HepG2 (cell line): ENCODE results near the gene LATS2. TPM values are rescaled to one million over a fixed set of nuclear protein-coding genes. Genes with fewer than 3 reads are reported as not detected.

ENCODE experiments used
- AKAP8 ChIP-seq: sonication (generic); formaldehyde crosslinking; IDR thresholded peaks from 2 replicates; pipeline ENCODE4 v1.5.1; 2020; ENCODE audit warnings: mild to moderate bottlenecking, missing genetic modification reagents
- ASH2L ChIP-seq: fragments of 300-600, 200-600 bp; sonication (generic); IDR thresholded peaks from 2 replicates; pipeline ENCODE4 v1.7.0; 2017; ENCODE audit warnings: low read depth, mild to moderate bottlenecking, moderate library complexity, mixed read lengths, low read length; ENCODE audit not compliant: insufficient read length
- CAMTA2 ChIP-seq: sonication (generic); formaldehyde crosslinking; IDR thresholded peaks from 2 replicates; pipeline ENCODE4 v1.4.0; 2020; ENCODE audit warnings: mild to moderate bottlenecking, missing genetic modification reagents, borderline replicate concordance
- DNMT1 ChIP-seq: sonication (generic); formaldehyde crosslinking; IDR thresholded peaks from 2 replicates; pipeline ENCODE4 v1.5.1; 2020; ENCODE audit warnings: mild to moderate bottlenecking, missing genetic modification reagents
- GABPA ChIP-seq, 2 experiments: IDR thresholded peaks; 2 replicates each; pipeline ENCODE4 v1.6.1; 2011 to 2016; ENCODE audit warnings: low read depth in 2 of 2, low read length in 1 of 2, missing biosample characterization in 1 of 2, missing genetic modification characterization in 1 of 2
- HNRNPH1 ChIP-seq: fragments of 200-400 bp; formaldehyde crosslinking; optimal IDR thresholded peaks from 2 replicates; pipeline ENCODE3; 2017; ENCODE audit warnings: mild to moderate bottlenecking, low read depth, low read length
- ISL2 ChIP-seq: sonication (generic); formaldehyde crosslinking; IDR thresholded peaks from 2 replicates; pipeline ENCODE4 v1.5.0; 2020; ENCODE audit warnings: missing genetic modification reagents
- KAT2B ChIP-seq: fragments of 150-350 bp; IDR thresholded peaks from 2 replicates; pipeline ENCODE4 v1.6.1; 2014; ENCODE audit warnings: low read depth, low read length, borderline replicate concordance
- NFE2 ChIP-seq: sonication (generic); formaldehyde crosslinking; IDR thresholded peaks from 2 replicates; pipeline ENCODE4 v1.4.0; 2020; ENCODE audit warnings: missing genetic modification reagents
- RARG ChIP-seq: sonication (generic); formaldehyde crosslinking; IDR thresholded peaks from 2 replicates; pipeline ENCODE4 v1.4.0; 2020; ENCODE audit warnings: low read depth, mild to moderate bottlenecking, missing genetic modification reagents
- SPEN ChIP-seq: sonication (generic); formaldehyde crosslinking; IDR thresholded peaks from 2 replicates; pipeline ENCODE4 v1.5.1; 2020; ENCODE audit warnings: low read depth, mild to moderate bottlenecking, missing genetic modification reagents
- TCF7L2 ChIP-seq: IDR thresholded peaks from 2 replicates; pipeline ENCODE4 v1.6.1; 2011; ENCODE audit warnings: mild to moderate bottlenecking, low read depth, low read length, moderate library complexity
- TEAD3 ChIP-seq: optimal IDR thresholded peaks from 2 replicates; pipeline ENCODE3; 2016; ENCODE audit warnings: borderline replicate concordance
- WIZ ChIP-seq: sonication (generic); formaldehyde crosslinking; IDR thresholded peaks from 2 replicates; pipeline ENCODE4 v1.5.1; 2020; ENCODE audit warnings: mild to moderate bottlenecking, missing genetic modification reagents
- ZFP37 ChIP-seq: sonication (generic); formaldehyde crosslinking; IDR thresholded peaks from 2 replicates; pipeline ENCODE4 v1.4.0; 2020; ENCODE audit warnings: missing genetic modification reagents, borderline replicate concordance
- ZNF232 ChIP-seq: sonication (generic); formaldehyde crosslinking; IDR thresholded peaks from 2 replicates; pipeline ENCODE4 v1.4.0; 2020; ENCODE audit warnings: missing genetic modification reagents, borderline replicate concordance
- ZNF552 ChIP-seq: sonication (generic); formaldehyde crosslinking; IDR thresholded peaks from 2 replicates; pipeline ENCODE4 v1.9.0; 2022; ENCODE audit warnings: missing genetic modification reagents, mild to moderate bottlenecking, borderline replicate concordance
- ZNF816 ChIP-seq: sonication (generic); formaldehyde crosslinking; IDR thresholded peaks from 2 replicates; pipeline ENCODE4 v1.8.0; 2022; ENCODE audit warnings: missing genetic modification reagents, mild to moderate bottlenecking, borderline replicate concordance
- ZSCAN31 ChIP-seq: sonication (generic); formaldehyde crosslinking; IDR thresholded peaks from 2 replicates; pipeline ENCODE4 v1.5.0; 2020; ENCODE audit warnings: low read depth, mild to moderate bottlenecking, missing genetic modification reagents
- polyA plus RNA-seq, 8 experiments: library from polyadenylated mRNA; depleted of rRNA in 3 of 8; stranded (reverse) in 7 of 8; unstranded in 1 of 8; fragments of >200 nt; fragmentation: Illumina TruSeq in 4 of 8; extraction: Trizol in 4 of 8; gene quantifications; 2 replicates each; pipeline versions ENCODE4 v1.2.1 to v1.2.3, GENCODE V29; 2011 to 2016; ENCODE audit warnings: low read depth in 4 of 8, missing spikeins in 1 of 8, mixed read lengths in 1 of 8; ENCODE audit not compliant: insufficient read depth in 1 of 8
- total RNA-seq, 5 experiments: library from RNA; depleted of rRNA; stranded (reverse); fragments of >200 nt; fragmentation: Illumina TruSeq; extraction: Trizol; gene quantifications; 2 replicates each; pipeline ENCODE4 v1.2.3, GENCODE V29; 2016; ENCODE audit warnings: low read depth in 1 of 5
- TF ChIP-seq, protein P1 (sequence below): sonication (generic); formaldehyde crosslinking; IDR thresholded peaks from 2 replicates; pipeline ENCODE4 v1.5.0; 2020; ENCODE audit warnings: mild to moderate bottlenecking, missing genetic modification reagents, moderate library complexity
- TF ChIP-seq, protein P2 (sequence below): sonication (generic); formaldehyde crosslinking; IDR thresholded peaks from 2 replicates; pipeline ENCODE4 v1.5.1; 2020; ENCODE audit warnings: mild to moderate bottlenecking, missing genetic modification reagents, borderline replicate concordance
- TF ChIP-seq, protein P3 (sequence below): sonication (generic); formaldehyde crosslinking; IDR thresholded peaks from 2 replicates; pipeline ENCODE4 v1.8.0; 2023; ENCODE audit warnings: mild to moderate bottlenecking, missing genetic modification reagents

LATS2 gene
- total and polyA plus RNA-seq, 2 of the 13 experiments (the other 11 are each of a cell fraction or from before 2014, with no cell fraction given) = 7.3 to 8.5 TPM

DNA sequence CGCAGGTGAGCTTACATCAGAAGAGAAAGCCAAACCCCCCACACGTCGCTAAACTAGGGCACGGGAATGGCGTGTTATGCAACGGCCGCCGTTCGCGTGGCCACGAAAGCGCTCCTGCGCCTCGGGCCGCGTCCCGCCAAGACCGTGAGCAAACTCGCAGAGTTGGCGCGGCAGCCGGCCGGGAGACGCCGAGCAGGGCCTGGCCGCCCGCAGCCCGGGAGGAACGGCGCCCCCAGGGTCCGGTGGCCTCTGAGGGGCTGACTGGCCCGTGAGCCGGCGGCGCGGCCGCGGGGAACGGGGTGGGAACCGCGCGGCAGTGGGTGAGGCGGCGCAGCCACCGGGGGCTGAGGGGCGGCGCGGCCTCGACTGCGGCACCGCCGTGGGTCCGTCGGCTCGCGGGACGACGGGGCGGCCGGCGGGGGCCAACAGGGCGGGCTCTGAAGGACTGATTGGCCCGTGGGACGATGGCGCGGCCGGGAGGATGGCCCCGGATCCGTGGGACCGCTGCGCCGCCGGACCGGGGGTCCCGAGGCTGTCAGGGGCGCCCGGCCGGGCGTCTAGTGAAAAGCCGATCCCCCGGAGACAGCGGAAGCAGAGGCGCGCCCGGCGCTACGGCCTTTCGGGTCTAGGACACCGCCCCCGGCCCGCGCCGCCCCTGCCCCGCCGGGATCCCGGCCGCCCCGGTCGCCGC, 903 bp downstream of the LATS2 start (continued):
- TF ChIP-seq, protein P1, sequence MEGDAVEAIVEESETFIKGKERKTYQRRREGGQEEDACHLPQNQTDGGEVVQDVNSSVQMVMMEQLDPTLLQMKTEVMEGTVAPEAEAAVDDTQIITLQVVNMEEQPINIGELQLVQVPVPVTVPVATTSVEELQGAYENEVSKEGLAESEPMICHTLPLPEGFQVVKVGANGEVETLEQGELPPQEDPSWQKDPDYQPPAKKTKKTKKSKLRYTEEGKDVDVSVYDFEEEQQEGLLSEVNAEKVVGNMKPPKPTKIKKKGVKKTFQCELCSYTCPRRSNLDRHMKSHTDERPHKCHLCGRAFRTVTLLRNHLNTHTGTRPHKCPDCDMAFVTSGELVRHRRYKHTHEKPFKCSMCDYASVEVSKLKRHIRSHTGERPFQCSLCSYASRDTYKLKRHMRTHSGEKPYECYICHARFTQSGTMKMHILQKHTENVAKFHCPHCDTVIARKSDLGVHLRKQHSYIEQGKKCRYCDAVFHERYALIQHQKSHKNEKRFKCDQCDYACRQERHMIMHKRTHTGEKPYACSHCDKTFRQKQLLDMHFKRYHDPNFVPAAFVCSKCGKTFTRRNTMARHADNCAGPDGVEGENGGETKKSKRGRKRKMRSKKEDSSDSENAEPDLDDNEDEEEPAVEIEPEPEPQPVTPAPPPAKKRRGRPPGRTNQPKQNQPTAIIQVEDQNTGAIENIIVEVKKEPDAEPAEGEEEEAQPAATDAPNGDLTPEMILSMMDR (CRISPR knock-in tag) = no peak; the same call in 1 of the 2 replicates
- no peak for TF ChIP-seq TCF7L2
- no peak for TF ChIP-seq ZSCAN31 (CRISPR knock-in tag)
- TF ChIP-seq, protein P2, sequence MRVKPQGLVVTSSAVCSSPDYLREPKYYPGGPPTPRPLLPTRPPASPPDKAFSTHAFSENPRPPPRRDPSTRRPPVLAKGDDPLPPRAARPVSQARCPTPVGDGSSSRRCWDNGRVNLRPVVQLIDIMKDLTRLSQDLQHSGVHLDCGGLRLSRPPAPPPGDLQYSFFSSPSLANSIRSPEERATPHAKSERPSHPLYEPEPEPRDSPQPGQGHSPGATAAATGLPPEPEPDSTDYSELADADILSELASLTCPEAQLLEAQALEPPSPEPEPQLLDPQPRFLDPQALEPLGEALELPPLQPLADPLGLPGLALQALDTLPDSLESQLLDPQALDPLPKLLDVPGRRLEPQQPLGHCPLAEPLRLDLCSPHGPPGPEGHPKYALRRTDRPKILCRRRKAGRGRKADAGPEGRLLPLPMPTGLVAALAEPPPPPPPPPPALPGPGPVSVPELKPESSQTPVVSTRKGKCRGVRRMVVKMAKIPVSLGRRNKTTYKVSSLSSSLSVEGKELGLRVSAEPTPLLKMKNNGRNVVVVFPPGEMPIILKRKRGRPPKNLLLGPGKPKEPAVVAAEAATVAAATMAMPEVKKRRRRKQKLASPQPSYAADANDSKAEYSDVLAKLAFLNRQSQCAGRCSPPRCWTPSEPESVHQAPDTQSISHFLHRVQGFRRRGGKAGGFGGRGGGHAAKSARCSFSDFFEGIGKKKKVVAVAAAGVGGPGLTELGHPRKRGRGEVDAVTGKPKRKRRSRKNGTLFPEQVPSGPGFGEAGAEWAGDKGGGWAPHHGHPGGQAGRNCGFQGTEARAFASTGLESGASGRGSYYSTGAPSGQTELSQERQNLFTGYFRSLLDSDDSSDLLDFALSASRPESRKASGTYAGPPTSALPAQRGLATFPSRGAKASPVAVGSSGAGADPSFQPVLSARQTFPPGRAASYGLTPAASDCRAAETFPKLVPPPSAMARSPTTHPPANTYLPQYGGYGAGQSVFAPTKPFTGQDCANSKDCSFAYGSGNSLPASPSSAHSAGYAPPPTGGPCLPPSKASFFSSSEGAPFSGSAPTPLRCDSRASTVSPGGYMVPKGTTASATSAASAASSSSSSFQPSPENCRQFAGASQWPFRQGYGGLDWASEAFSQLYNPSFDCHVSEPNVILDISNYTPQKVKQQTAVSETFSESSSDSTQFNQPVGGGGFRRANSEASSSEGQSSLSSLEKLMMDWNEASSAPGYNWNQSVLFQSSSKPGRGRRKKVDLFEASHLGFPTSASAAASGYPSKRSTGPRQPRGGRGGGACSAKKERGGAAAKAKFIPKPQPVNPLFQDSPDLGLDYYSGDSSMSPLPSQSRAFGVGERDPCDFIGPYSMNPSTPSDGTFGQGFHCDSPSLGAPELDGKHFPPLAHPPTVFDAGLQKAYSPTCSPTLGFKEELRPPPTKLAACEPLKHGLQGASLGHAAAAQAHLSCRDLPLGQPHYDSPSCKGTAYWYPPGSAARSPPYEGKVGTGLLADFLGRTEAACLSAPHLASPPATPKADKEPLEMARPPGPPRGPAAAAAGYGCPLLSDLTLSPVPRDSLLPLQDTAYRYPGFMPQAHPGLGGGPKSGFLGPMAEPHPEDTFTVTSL = no peak
- TF ChIP-seq KAT2B = no peak
- peak; percentile 23 for TF ChIP-seq ASH2L
- no peak for TF ChIP-seq ISL2
- no peak for TF ChIP-seq RARG (CRISPR knock-in tag)
- TF ChIP-seq AKAP8 (CRISPR knock-in tag) = no peak
- no peak for TF ChIP-seq ZNF552
- TF ChIP-seq NFE2 (CRISPR knock-in tag) = no peak
- TF ChIP-seq GABPA (IDR thresholded peaks at IDR 0.05; ENCODE audit: low read depth, low read length) = no peak
- TF ChIP-seq GABPA (CRISPR knock-in tag; IDR thresholded peaks at IDR 0.05; ENCODE audit: low read depth) = no peak
- TF ChIP-seq TEAD3 (CRISPR knock-in tag) = peak; percentile 37
- 0 out of 2 replicates have a peak, but pooled peaks have one; percentile 1 for TF ChIP-seq CAMTA2
- TF ChIP-seq HNRNPH1 = no peak
- TF ChIP-seq WIZ (CRISPR knock-in tag) = 0 out of 2 replicates have a peak, but pooled peaks have one; percentile 9
- no peak for TF ChIP-seq ZNF232 (CRISPR knock-in tag)
- 0 out of 2 replicates have a peak, but pooled peaks have one; percentile 24 for TF ChIP-seq ZNF816 (CRISPR knock-in tag)
- TF ChIP-seq SPEN (CRISPR knock-in tag) = peak; percentile 15
- no peak for TF ChIP-seq DNMT1 (CRISPR knock-in tag)
- no peak for TF ChIP-seq ZFP37
- TF ChIP-seq, protein P3, sequence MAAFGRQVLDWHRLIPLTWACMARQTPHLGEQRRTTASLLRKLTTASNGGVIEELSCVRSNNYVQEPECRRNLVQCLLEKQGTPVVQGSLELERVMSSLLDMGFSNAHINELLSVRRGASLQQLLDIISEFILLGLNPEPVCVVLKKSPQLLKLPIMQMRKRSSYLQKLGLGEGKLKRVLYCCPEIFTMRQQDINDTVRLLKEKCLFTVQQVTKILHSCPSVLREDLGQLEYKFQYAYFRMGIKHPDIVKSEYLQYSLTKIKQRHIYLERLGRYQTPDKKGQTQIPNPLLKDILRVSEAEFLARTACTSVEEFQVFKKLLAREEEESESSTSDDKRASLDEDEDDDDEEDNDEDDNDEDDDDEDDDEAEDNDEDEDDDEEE (CRISPR knock-in tag) = no peak
